T-helper 1 cell treated with Interleukin-12 subunit alpha and Interleukin-12 subunit beta and Interleukin-4 antibody, amounts not matched to agents 30 μg/mL and 1 μg/mL, for 36 hours (primary cell): ENCODE results near the gene FHIT.

Experiments used
- H3K27ac Mint-ChIP-seq: one replicate; pipeline ENCODE4 v1.8.0; 2021; ENCODE audit warnings: mild to moderate bottlenecking, mixed read lengths
- H3K27me3 Mint-ChIP-seq: one replicate; pipeline ENCODE4 v1.8.0; 2021; ENCODE audit warnings: low read depth, mixed read lengths
- H3K36me3 Mint-ChIP-seq: one replicate; pipeline ENCODE4 v1.8.0; 2021; ENCODE audit warnings: low read depth, mixed read lengths
- H3K4me1 Mint-ChIP-seq: one replicate; pipeline ENCODE4 v1.8.0; 2021; ENCODE audit warnings: low read depth, mixed read lengths
- H3K4me3 Mint-ChIP-seq: one replicate; pipeline ENCODE4 v1.8.0; 2021; ENCODE audit warnings: mild to moderate bottlenecking, moderate library complexity, mixed read lengths
- H3K9me3 Mint-ChIP-seq: one replicate; pipeline ENCODE4 v1.8.0; 2021; ENCODE audit warnings: mixed read lengths

Gene FHIT

GRCh38 chr3:60001369-60001768, 1249.9 kb downstream of the FHIT start:
- peaks cover 46% of the 10 kb centered on the region for H3K36me3 Mint-ChIP-seq
- no peaks in the 10 kb centered on the region for H3K27me3 Mint-ChIP-seq
- peaks cover 3% of the 10 kb centered on the region for H3K9me3 Mint-ChIP-seq
- peak overlapping the region; percentile 3 for H3K27ac Mint-ChIP-seq
- H3K4me3 Mint-ChIP-seq, result no peak overlapping the region
- peaks cover 32% of the 10 kb centered on the region for H3K4me1 Mint-ChIP-seq

- H3K36me3 Mint-ChIP-seq, result peaks cover 48% of the 10 kb centered on the region
- peak overlapping the region; percentile 47 for H3K27ac Mint-ChIP-seq
- peaks cover 33% of the 10 kb centered on the region for H3K4me1 Mint-ChIP-seq
- H3K27me3 Mint-ChIP-seq, result no peaks in the 10 kb centered on the region
- H3K4me3 Mint-ChIP-seq, result no peak overlapping the region
- H3K9me3 Mint-ChIP-seq, result peaks cover 3% of the 10 kb centered on the region
Observed at GRCh38 chr3:60000311-60001105, 1250.7 kb downstream of the FHIT start.

GRCh38 chr3:59998058-59998457, 1253.2 kb downstream of the FHIT start:
- H3K27me3 Mint-ChIP-seq, result no peaks in the 10 kb centered on the region
- H3K9me3 Mint-ChIP-seq, result peaks cover 3% of the 10 kb centered on the region
- no peak overlapping the region for H3K27ac Mint-ChIP-seq
- peaks cover 36% of the 10 kb centered on the region for H3K4me1 Mint-ChIP-seq
- peaks cover 52% of the 10 kb centered on the region for H3K36me3 Mint-ChIP-seq
- H3K4me3 Mint-ChIP-seq, result no peak overlapping the region

GRCh38 chr3:59997583-59997982, 1253.7 kb downstream of the FHIT start:
- peaks cover 40% of the 10 kb centered on the region for H3K4me1 Mint-ChIP-seq
- no peak overlapping the region for H3K27ac Mint-ChIP-seq
- H3K4me3 Mint-ChIP-seq, result no peak overlapping the region

GRCh38 chr3:59996056-59996455, 1255.2 kb downstream of the FHIT start:
- peaks cover 51% of the 10 kb centered on the region for H3K36me3 Mint-ChIP-seq
- H3K4me1 Mint-ChIP-seq, result peaks cover 32% of the 10 kb centered on the region
- no peak overlapping the region for H3K27ac Mint-ChIP-seq
- no peaks in the 10 kb centered on the region for H3K27me3 Mint-ChIP-seq
- H3K4me3 Mint-ChIP-seq, result no peak overlapping the region
- peaks cover 3% of the 10 kb centered on the region for H3K9me3 Mint-ChIP-seq

More at GRCh38 chr3:59997583-59997982, 1253.7 kb downstream of the FHIT start:
- Mint-ChIP-seq H3K9me3 (peaks cover 3% of the 10 kb centered on the region), H3K36me3 (peaks cover 56% of the 10 kb centered on the region), H3K27me3 (no peaks in the 10 kb centered on the region)

GRCh38 chr3:59995563-59995962, 1255.7 kb downstream of the FHIT start:
- Mint-ChIP-seq H3K4me3 (no peak overlapping the region), H3K27me3 (no peaks in the 10 kb centered on the region), H3K36me3 (peaks cover 48% of the 10 kb centered on the region), H3K27ac (peak overlapping the region; percentile 43), H3K9me3 (no peaks in the 10 kb centered on the region), H3K4me1 (peaks cover 29% of the 10 kb centered on the region)

- Mint-ChIP-seq H3K4me1 (peaks cover 29% of the 10 kb centered on the region), H3K9me3 (no peaks in the 10 kb centered on the region), H3K36me3 (peaks cover 48% of the 10 kb centered on the region), H3K27ac (no peak overlapping the region), H3K27me3 (no peaks in the 10 kb centered on the region), H3K4me3 (no peak overlapping the region)
Observed at GRCh38 chr3:59994732-59995304, 1256.4 kb downstream of the FHIT start.

GRCh38 chr3:59992578-59992977, 1258.7 kb downstream of the FHIT start:
- H3K4me3 Mint-ChIP-seq, result no peak overlapping the region
- peaks cover 49% of the 10 kb centered on the region for H3K36me3 Mint-ChIP-seq
- H3K4me1 Mint-ChIP-seq, result peaks cover 38% of the 10 kb centered on the region
- no peaks in the 10 kb centered on the region for H3K27me3 Mint-ChIP-seq
- H3K9me3 Mint-ChIP-seq, result no peaks in the 10 kb centered on the region
- no peak overlapping the region for H3K27ac Mint-ChIP-seq

GRCh38 chr3:59990915-59991314, 1260.3 kb downstream of the FHIT start:
- Mint-ChIP-seq H3K4me1 (peaks cover 32% of the 10 kb centered on the region), H3K36me3 (peaks cover 40% of the 10 kb centered on the region), H3K4me3 (no peak overlapping the region), H3K27ac (no peak overlapping the region), H3K9me3 (no peaks in the 10 kb centered on the region), H3K27me3 (no peaks in the 10 kb centered on the region)

- H3K4me1 Mint-ChIP-seq, result peaks cover 35% of the 10 kb centered on the region
- H3K4me3 Mint-ChIP-seq, result no peak overlapping the region
- H3K27ac Mint-ChIP-seq, result no peak overlapping the region
- peaks cover 26% of the 10 kb centered on the region for H3K36me3 Mint-ChIP-seq
- no peaks in the 10 kb centered on the region for H3K9me3 Mint-ChIP-seq
- H3K27me3 Mint-ChIP-seq, result no peaks in the 10 kb centered on the region
Observed at GRCh38 chr3:59982510-59982909, 1268.7 kb downstream of the FHIT start.

GRCh38 chr3:59981377-59981776, 1269.9 kb downstream of the FHIT start:
- Mint-ChIP-seq H3K27me3 (no peaks in the 10 kb centered on the region), H3K36me3 (peaks cover 27% of the 10 kb centered on the region), H3K9me3 (peaks cover 3% of the 10 kb centered on the region), H3K27ac (peak overlapping the region; percentile 17), H3K4me3 (no peak overlapping the region), H3K4me1 (peaks cover 35% of the 10 kb centered on the region)

- peaks cover 34% of the 10 kb centered on the region for H3K4me1 Mint-ChIP-seq
- H3K27ac Mint-ChIP-seq, result no peak overlapping the region
- H3K36me3 Mint-ChIP-seq, result peaks cover 31% of the 10 kb centered on the region
- H3K4me3 Mint-ChIP-seq, result no peak overlapping the region
- peaks cover 8% of the 10 kb centered on the region for H3K9me3 Mint-ChIP-seq
- no peaks in the 10 kb centered on the region for H3K27me3 Mint-ChIP-seq
Observed at GRCh38 chr3:59980576-59980975, 1270.7 kb downstream of the FHIT start.

GRCh38 chr3:59979542-59979941, 1271.7 kb downstream of the FHIT start:
- Mint-ChIP-seq H3K27ac (peak overlapping the region; percentile 49), H3K27me3 (no peaks in the 10 kb centered on the region), H3K36me3 (peaks cover 28% of the 10 kb centered on the region), H3K4me3 (peak overlapping the region; percentile 64), H3K9me3 (peaks cover 8% of the 10 kb centered on the region), H3K4me1 (peaks cover 32% of the 10 kb centered on the region)

GRCh38 chr3:59978979-59979378, 1272.3 kb downstream of the FHIT start:
- Mint-ChIP-seq H3K9me3 (peaks cover 8% of the 10 kb centered on the region), H3K36me3 (peaks cover 28% of the 10 kb centered on the region), H3K27ac (peak overlapping the region; percentile 79), H3K27me3 (no peaks in the 10 kb centered on the region), H3K4me1 (peaks cover 31% of the 10 kb centered on the region), H3K4me3 (peak overlapping the region; percentile 64)

- Mint-ChIP-seq H3K27me3 (no peaks in the 10 kb centered on the region), H3K4me1 (peaks cover 2% of the 10 kb centered on the region), H3K27ac (no peak overlapping the region), H3K4me3 (no peak overlapping the region), H3K36me3 (peaks cover 27% of the 10 kb centered on the region), H3K9me3 (peaks cover 8% of the 10 kb centered on the region)
Observed at GRCh38 chr3:59970796-59971195, 1280.5 kb downstream of the FHIT start.
